Vagina (tissue), 2 donors: ENCODE results near the gene CCDC88A. TPM values are rescaled to one million over a fixed set of nuclear protein-coding genes. Genes with fewer than 3 reads are reported as not detected.
A peak's percentile ranks its signal among the peaks of the same experiment; 100 is the strongest.

Source experiments
- DNase-seq, 2 donors: peaks; one replicate each; pipeline ENCODE4 v3.0.0-alpha.2; 2017; ENCODE audit errors: extremely low spot score in 2 of 2
- H3K27ac ChIP-seq: fragments of 200-600 bp; sonication (generic); one replicate; pipeline ENCODE4 v1.5.1; 2019
- H3K27me3 ChIP-seq: fragments of 200-600 bp; sonication (generic); one replicate; pipeline ENCODE4 v1.5.1; 2019
- H3K36me3 ChIP-seq, 2 donors: fragments of 200-600 bp; sonication (generic); one replicate each; pipeline ENCODE4 v1.5.1; 2017 to 2019
- H3K4me1 ChIP-seq: fragments of 200-600 bp; sonication (generic); one replicate; pipeline ENCODE4 v1.5.1; 2019
- H3K4me3 ChIP-seq, 2 donors: fragments of 200-600 bp; sonication (generic); 1 replicate in 1 of 2; 2 replicates in 1 of 2; pipeline ENCODE4 v1.5.1; 2016 to 2019
- H3K9me3 ChIP-seq: fragments of 200-600 bp; sonication (generic); one replicate; pipeline ENCODE4 v1.5.1; 2019
- CTCF ChIP-seq, 3 experiments: fragments of 450-650 bp in 2 of 3; fragments of 200-600 bp in 1 of 3; sonication (generic) in 1 of 3; IDR thresholded peaks; one replicate each; pipeline ENCODE4 v1.5.1; 2017 to 2019; ENCODE audit warnings: antibody characterized with exemption in 3 of 3, mild to moderate bottlenecking in 2 of 3, moderate library complexity in 2 of 3
- POLR2A ChIP-seq, 2 donors: fragments of 450-650 bp; IDR thresholded peaks; one replicate each; pipeline ENCODE4 v1.6.1; 2017; ENCODE audit warnings: antibody characterized with exemption in 2 of 2, mild to moderate bottlenecking in 2 of 2, moderate library complexity in 2 of 2
- POLR2AphosphoS5 ChIP-seq, 2 donors: sonication (generic); formaldehyde crosslinking; IDR thresholded peaks; one replicate each; pipeline ENCODE4 v1.9.0; 2017; ENCODE audit warnings: antibody characterized with exemption in 2 of 2, mild to moderate bottlenecking in 2 of 2, low read depth in 1 of 2; ENCODE audit not compliant: insufficient read depth in 1 of 2
- intact Hi-C: fragments of 100-400 bp; cut with DNase I; formaldehyde crosslinking; loops from one replicate; pipeline ENCODE4 v1.15.1; 2023
- total RNA-seq: library from RNA; depleted of rRNA; stranded (reverse); fragments of >200 nt; gene quantifications from one replicate; pipeline ENCODE4 v1.2.3, GENCODE V29; 2016

The CCDC88A gene
- total RNA-seq, 1 donor from 2014 or later: 34.9 TPM

GRCh38 chr2:55418512-55419232 is 984 bp downstream of the CCDC88A start:
- peak overlapping the region; percentile 92 for H3K27ac ChIP-seq
- intact Hi-C loops: no loop called here
- H3K36me3 ChIP-seq: no peaks in the 10 kb centered on the region

GRCh38 chr2:55418072-55418471 is 1.6 kb downstream of the CCDC88A start:
- peak overlapping the region; percentile 81 to 83 for H3K4me3 ChIP-seq
- H3K9me3 ChIP-seq: no peaks in the 10 kb centered on the region
- H3K27ac ChIP-seq: no peak overlapping the region
- no peaks in the 10 kb centered on the region for H3K36me3 ChIP-seq
- H3K4me1 ChIP-seq: peaks cover 22% of the 10 kb centered on the region
- H3K27me3 ChIP-seq: no peaks in the 10 kb centered on the region
- DNase-seq: no peak
- TF ChIP-seq POLR2A (IDR thresholded peaks at IDR 0.05) (no peak), CTCF (IDR thresholded peaks at IDR 0.05) (no peak), POLR2AphosphoS5 (IDR thresholded peaks at IDR 0.05; ENCODE audit: insufficient read depth in 1 of 2, low read depth in 1 of 2) (no peak)
- intact Hi-C loops: no loop called here

More at GRCh38 chr2:55418512-55419232, 984 bp downstream of the CCDC88A start:
- TF ChIP-seq POLR2AphosphoS5 (IDR thresholded peaks at IDR 0.05; ENCODE audit: insufficient read depth in 1 of 2, low read depth in 1 of 2) (no peak), POLR2A (IDR thresholded peaks at IDR 0.05) (no peak), CTCF (IDR thresholded peaks at IDR 0.05) (no peak)
- Histone ChIP-seq H3K4me1 (peaks cover 22% of the 10 kb centered on the region), H3K4me3 (peak overlapping the region; percentile 81 to 83), H3K9me3 (no peaks in the 10 kb centered on the region), H3K27me3 (no peaks in the 10 kb centered on the region)
- DNase-seq: no peak

- Histone ChIP-seq H3K4me1 (peaks cover 22% of the 10 kb centered on the region), H3K36me3 (no peaks in the 10 kb centered on the region), H3K27ac (no peak overlapping the region), H3K4me3 (peak overlapping the region in 1 of 2 donors; percentile 83), H3K27me3 (no peaks in the 10 kb centered on the region), H3K9me3 (no peaks in the 10 kb centered on the region)
- DNase-seq: no peak
- intact Hi-C loops: no loop called here
- no peak for TF ChIP-seq CTCF (IDR thresholded peaks at IDR 0.05)
- TF ChIP-seq POLR2AphosphoS5 (IDR thresholded peaks at IDR 0.05; ENCODE audit: insufficient read depth in 1 of 2, low read depth in 1 of 2): no peak
- no peak for TF ChIP-seq POLR2A (IDR thresholded peaks at IDR 0.05)
Observed at GRCh38 chr2:55416786-55417568, 2.7 kb downstream of the CCDC88A start.

GRCh38 chr2:55415300-55415699 is 4.4 kb downstream of the CCDC88A start:
- no peak for DNase-seq
- Histone ChIP-seq H3K36me3 (no peaks in the 10 kb centered on the region), H3K4me1 (peaks cover 15% of the 10 kb centered on the region), H3K9me3 (no peaks in the 10 kb centered on the region), H3K4me3 (no peak overlapping the region), H3K27me3 (no peaks in the 10 kb centered on the region), H3K27ac (no peak overlapping the region)
- TF ChIP-seq POLR2A (IDR thresholded peaks at IDR 0.05) (no peak), POLR2AphosphoS5 (IDR thresholded peaks at IDR 0.05; ENCODE audit: insufficient read depth in 1 of 2, low read depth in 1 of 2) (no peak), CTCF (IDR thresholded peaks at IDR 0.05) (no peak)
- intact Hi-C loops: no loop called here
